Activated CD4-positive, alpha-beta T cell treated with anti-CD3 and anti-CD28 coated beads, Interleukin-10, Interleukin-2, amounts not matched to agents 100 ng/mL and 50 ng/mL, durations not matched to agents 16 hours and 8 hours (primary cell): ENCODE data around the gene CADM1.

ENCODE experiments used
- DNase-seq: peaks from one replicate; pipeline ENCODE4 v3.0.0-alpha.2; 2020

CADM1 gene

GRCh38 chr11:115272925-115273324 is 231.3 kb downstream of the CADM1 start:
- no peak for DNase-seq

GRCh38 chr11:115271643-115272042 is 232.6 kb downstream of the CADM1 start:
- no peak for DNase-seq

GRCh38 chr11:115269191-115269950 is 234.8 kb downstream of the CADM1 start:
- no peak for DNase-seq

GRCh38 chr11:115267871-115268270 is 236.3 kb downstream of the CADM1 start:
- peak; percentile 1 for DNase-seq

GRCh38 chr11:115267238-115267781 is 236.9 kb downstream of the CADM1 start:
- no peak for DNase-seq

- DNase-seq = no peak
These were observed 238.1 kb downstream of the CADM1 start for GRCh38 chr11:115266066-115266639.

- DNase-seq = no peak
These were observed 240.2 kb downstream of the CADM1 start for GRCh38 chr11:115263799-115264656.

- DNase-seq = no peak
These were observed 246.0 kb downstream of the CADM1 start for GRCh38 chr11:115258216-115258615.

- no peak for DNase-seq
These were observed 246.5 kb downstream of the CADM1 start for GRCh38 chr11:115257678-115258077.

- no peak for DNase-seq
These were observed 246.9 kb downstream of the CADM1 start for GRCh38 chr11:115257270-115257669.

- peak; percentile 39 for DNase-seq
These were observed 247.6 kb downstream of the CADM1 start for GRCh38 chr11:115256397-115257197.

GRCh38 chr11:115255006-115255762 is 249.0 kb downstream of the CADM1 start:
- no peak for DNase-seq

- no peak for DNase-seq
These were observed 253.1 kb downstream of the CADM1 start for GRCh38 chr11:115251126-115251525.

- no peak for DNase-seq
These were observed 255.1 kb downstream of the CADM1 start for GRCh38 chr11:115249061-115249578.

- no peak for DNase-seq
These were observed 256.3 kb downstream of the CADM1 start for GRCh38 chr11:115247953-115248352.

- DNase-seq = no peak
These were observed 256.9 kb downstream of the CADM1 start for GRCh38 chr11:115247361-115247760.

GRCh38 chr11:115244758-115245157 is 259.5 kb downstream of the CADM1 start:
- no peak for DNase-seq

GRCh38 chr11:115244296-115244695 is 259.9 kb downstream of the CADM1 start:
- DNase-seq = no peak

- no peak for DNase-seq
These were observed 261.2 kb downstream of the CADM1 start for GRCh38 chr11:115242982-115243381.

GRCh38 chr11:115241899-115242298 is 262.3 kb downstream of the CADM1 start:
- DNase-seq = no peak

- no peak for DNase-seq
These were observed 265.4 kb downstream of the CADM1 start for GRCh38 chr11:115238791-115239190.

GRCh38 chr11:115238086-115238485 is 266.1 kb downstream of the CADM1 start:
- no peak for DNase-seq
